Breast epithelium (tissue), 4 donors: ENCODE measurements around the gene GCSAM. TPM values are rescaled to one million over a fixed set of nuclear protein-coding genes. Genes with fewer than 3 reads are reported as not detected.

ENCODE experiments used
- DNase-seq, 2 donors: peaks; one replicate each; pipeline ENCODE4 v3.0.0-alpha.2; 2019; ENCODE audit warnings: low spot score in 2 of 2
- H3K27ac ChIP-seq, 2 donors: fragments of 200-600 bp; sonication (generic) in 1 of 2; one replicate each; pipeline ENCODE4 v1.5.1; 2016 to 2019; ENCODE audit warnings: mild to moderate bottlenecking in 1 of 2
- H3K27me3 ChIP-seq, 2 donors: fragments of 200-600 bp; sonication (generic) in 1 of 2; one replicate each; pipeline versions ENCODE4 v1.5.1 to v1.6.0; 2017 to 2019; ENCODE audit warnings: control low read depth in 1 of 2, mild to moderate bottlenecking in 1 of 2
- H3K36me3 ChIP-seq: fragments of 200-600 bp; one replicate; pipeline ENCODE4 v1.5.1; 2019
- H3K4me1 ChIP-seq, 2 donors: fragments of 200-600 bp; sonication (generic); one replicate each; pipeline ENCODE4 v1.5.1; 2016 to 2019; ENCODE audit warnings: control low read depth in 1 of 2
- H3K4me3 ChIP-seq, 3 donors: fragments of 200-600 bp; sonication (generic); 1 replicate in 2 of 3; 2 replicates in 1 of 3; pipeline ENCODE4 v1.5.1; 2016 to 2019; ENCODE audit warnings: mild to moderate bottlenecking in 3 of 3, moderate library complexity in 2 of 3
- H3K9me3 ChIP-seq, 2 donors: fragments of 200-600 bp; sonication (generic) in 1 of 2; one replicate each; pipeline ENCODE4 v1.5.1; 2016 to 2019; ENCODE audit warnings: control low read depth in 1 of 2
- POLR2A ChIP-seq: fragments of 450-650 bp; IDR thresholded peaks from one replicate; pipeline ENCODE4 v1.6.1; 2016; ENCODE audit warnings: antibody characterized with exemption, mild to moderate bottlenecking, moderate library complexity
- POLR2AphosphoS5 ChIP-seq, 3 donors: sonication (generic); formaldehyde crosslinking; IDR thresholded peaks; one replicate each; pipeline ENCODE4 v1.6.1; 2017; ENCODE audit warnings: antibody characterized with exemption in 3 of 3
- intact Hi-C: fragments of 100-400 bp; cut with DNase I; formaldehyde crosslinking; loops from one replicate; pipeline ENCODE4 v1.15.1; 2023; ENCODE audit warnings: low total_unique reads
- total RNA-seq, 3 donors: library from RNA; depleted of rRNA; stranded (reverse); fragments of >200 nt; gene quantifications; one replicate each; pipeline ENCODE4 v1.1.0, GENCODE V29; 2016
- TF ChIP-seq, protein P1 (sequence below), 3 donors: fragments of 450-650 bp; IDR thresholded peaks; one replicate each; pipeline ENCODE4 v1.5.1; 2016 to 2017; ENCODE audit warnings: antibody characterized with exemption in 3 of 3, mild to moderate bottlenecking in 3 of 3, moderate library complexity in 3 of 3

Gene GCSAM
- total RNA-seq, 3 donors from 2014 or later, result 0.16 to 1.5 (median 0.66) TPM

DNA sequence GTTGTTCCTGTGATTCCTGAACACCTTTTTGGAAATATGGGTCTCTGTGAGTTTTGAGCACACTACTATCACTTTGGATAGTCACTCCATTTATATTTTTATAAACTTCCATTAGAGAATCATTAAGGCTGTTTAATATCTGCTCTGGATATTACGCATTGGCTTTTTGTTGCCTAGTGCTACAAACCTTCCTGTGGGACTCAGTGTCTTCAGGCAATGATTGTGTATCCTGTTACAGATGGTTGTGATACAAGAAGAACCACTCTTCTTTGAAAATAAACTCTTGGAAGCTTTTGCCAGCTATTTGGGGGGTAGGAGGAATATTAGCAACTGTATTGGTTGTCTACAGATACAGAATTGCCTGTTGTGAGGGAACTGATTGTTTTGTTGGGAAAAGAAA, 15.6 kb downstream of the GCSAM start:
- Histone ChIP-seq H3K27me3 (no peaks in the 10 kb centered on the region), H3K4me1 (no peaks in the 10 kb centered on the region), H3K9me3 (no peaks in the 10 kb centered on the region), H3K36me3 (no peaks in the 10 kb centered on the region), H3K27ac (no peak overlapping the region), H3K4me3 (no peak overlapping the region)
- intact Hi-C loops, result no loop called here
- TF ChIP-seq, protein P1, sequence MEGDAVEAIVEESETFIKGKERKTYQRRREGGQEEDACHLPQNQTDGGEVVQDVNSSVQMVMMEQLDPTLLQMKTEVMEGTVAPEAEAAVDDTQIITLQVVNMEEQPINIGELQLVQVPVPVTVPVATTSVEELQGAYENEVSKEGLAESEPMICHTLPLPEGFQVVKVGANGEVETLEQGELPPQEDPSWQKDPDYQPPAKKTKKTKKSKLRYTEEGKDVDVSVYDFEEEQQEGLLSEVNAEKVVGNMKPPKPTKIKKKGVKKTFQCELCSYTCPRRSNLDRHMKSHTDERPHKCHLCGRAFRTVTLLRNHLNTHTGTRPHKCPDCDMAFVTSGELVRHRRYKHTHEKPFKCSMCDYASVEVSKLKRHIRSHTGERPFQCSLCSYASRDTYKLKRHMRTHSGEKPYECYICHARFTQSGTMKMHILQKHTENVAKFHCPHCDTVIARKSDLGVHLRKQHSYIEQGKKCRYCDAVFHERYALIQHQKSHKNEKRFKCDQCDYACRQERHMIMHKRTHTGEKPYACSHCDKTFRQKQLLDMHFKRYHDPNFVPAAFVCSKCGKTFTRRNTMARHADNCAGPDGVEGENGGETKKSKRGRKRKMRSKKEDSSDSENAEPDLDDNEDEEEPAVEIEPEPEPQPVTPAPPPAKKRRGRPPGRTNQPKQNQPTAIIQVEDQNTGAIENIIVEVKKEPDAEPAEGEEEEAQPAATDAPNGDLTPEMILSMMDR (IDR thresholded peaks at IDR 0.05), result no peak
- TF ChIP-seq POLR2AphosphoS5 (IDR thresholded peaks at IDR 0.05), result no peak
- TF ChIP-seq POLR2A, result no peak
- no peak for DNase-seq

DNA sequence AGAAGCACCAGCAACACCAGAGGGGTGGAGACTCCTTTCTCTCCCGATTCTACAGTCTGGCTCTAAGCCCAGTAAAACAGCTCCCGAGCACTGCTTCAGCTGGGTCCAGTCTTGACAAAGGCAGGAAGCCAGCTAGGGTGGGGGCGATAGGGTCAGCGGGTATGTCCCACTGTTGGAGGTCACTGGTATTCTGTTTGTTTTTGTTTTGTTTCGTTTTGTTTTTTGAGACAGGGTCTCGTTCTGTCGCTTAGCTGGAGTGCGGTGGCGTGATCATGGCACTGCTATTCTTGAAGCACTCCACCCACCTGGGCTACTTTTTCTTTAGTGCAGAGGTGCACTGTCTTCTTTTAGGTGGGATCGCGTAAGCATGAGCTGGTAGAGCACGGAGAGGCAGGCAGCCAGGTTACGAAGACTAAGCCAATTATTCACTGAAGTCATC, 16.3 kb downstream of the GCSAM start:
- H3K27ac ChIP-seq, result no peak overlapping the region

DNA sequence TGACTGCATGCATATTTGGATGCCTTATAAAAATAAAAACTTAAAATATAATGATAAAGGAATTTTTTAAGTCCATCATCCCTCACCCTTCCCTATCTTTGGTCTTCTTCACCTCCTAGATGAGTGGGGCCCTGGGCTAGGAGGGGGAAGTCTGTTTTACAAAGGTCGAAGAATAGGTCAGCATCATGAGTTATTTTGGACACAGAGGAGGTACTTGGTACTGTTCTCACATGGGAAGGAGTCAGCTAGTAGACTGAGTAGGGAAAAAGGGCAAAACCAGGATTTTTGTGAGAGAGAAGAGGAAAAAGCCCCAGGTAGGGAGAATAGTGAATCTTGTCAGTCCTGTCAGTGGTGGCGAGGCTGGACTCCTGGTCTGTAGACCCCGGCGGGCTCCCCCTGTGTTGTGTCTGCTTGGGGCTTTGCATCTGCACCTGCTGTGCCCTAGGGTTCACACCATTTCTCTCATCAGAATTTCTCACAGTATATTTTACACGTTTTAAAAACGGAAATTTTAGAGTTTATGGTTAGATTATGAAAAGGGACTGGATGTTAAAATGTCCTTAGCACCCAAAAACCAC, 17.2 kb downstream of the GCSAM start:
- Histone ChIP-seq H3K27me3 (no peaks in the 10 kb centered on the region), H3K4me3 (no peak overlapping the region), H3K9me3 (no peaks in the 10 kb centered on the region), H3K27ac (no peak overlapping the region), H3K4me1 (no peaks in the 10 kb centered on the region), H3K36me3 (no peaks in the 10 kb centered on the region)
- no peak for DNase-seq
- intact Hi-C loops, result no loop called here
- TF ChIP-seq POLR2AphosphoS5 (IDR thresholded peaks at IDR 0.05) (no peak), POLR2A (no peak)
- TF ChIP-seq, protein P1 (IDR thresholded peaks at IDR 0.05), result no peak

More for the DNA sequence above, 16.3 kb downstream of the GCSAM start:
- TF ChIP-seq POLR2A (no peak), POLR2AphosphoS5 (IDR thresholded peaks at IDR 0.05) (no peak)
- TF ChIP-seq, protein P1 (IDR thresholded peaks at IDR 0.05), result no peak
- H3K4me3 ChIP-seq, result peak overlapping the region; percentile 7 to 31 (median 25)
- no peak for DNase-seq
- H3K9me3 ChIP-seq, result no peaks in the 10 kb centered on the region
- no peaks in the 10 kb centered on the region for H3K36me3 ChIP-seq
- H3K27me3 ChIP-seq, result no peaks in the 10 kb centered on the region
- H3K4me1 ChIP-seq, result no peaks in the 10 kb centered on the region
- intact Hi-C loops, result no loop called here

DNA sequence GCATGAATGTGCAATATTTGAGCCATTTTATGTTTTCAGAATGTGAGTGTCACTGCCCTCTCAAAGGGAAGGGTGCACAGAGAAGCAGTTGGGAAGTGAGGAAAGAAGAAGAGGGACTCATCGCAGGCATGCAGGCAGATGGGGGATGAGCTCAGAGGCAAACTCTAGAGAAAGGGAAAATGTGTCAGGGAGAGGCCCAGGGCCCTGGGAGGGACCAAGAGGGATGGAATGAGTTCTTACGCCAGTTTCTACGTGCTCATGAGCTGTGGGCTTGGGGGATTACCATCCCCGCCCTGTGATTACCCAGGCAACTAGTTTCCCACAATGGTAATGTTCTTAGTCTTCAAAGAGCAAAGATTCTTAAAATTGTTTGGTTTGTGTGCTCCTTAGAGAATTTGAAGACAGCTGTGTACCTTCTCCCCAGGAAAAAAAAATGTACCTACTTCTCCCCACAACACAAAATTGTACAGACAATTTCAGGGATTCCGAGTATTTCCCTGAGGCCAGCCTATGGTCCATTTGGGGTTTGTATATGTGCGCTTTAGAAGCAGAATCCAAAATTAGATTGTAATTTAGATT, 17.8 kb downstream of the GCSAM start:
- no peak for DNase-seq
- Histone ChIP-seq H3K27ac (no peak overlapping the region), H3K9me3 (no peaks in the 10 kb centered on the region), H3K4me1 (no peaks in the 10 kb centered on the region), H3K27me3 (no peaks in the 10 kb centered on the region), H3K4me3 (no peak overlapping the region), H3K36me3 (no peaks in the 10 kb centered on the region)
- intact Hi-C loops, result no loop called here
- TF ChIP-seq POLR2AphosphoS5 (IDR thresholded peaks at IDR 0.05), result no peak
- no peak for TF ChIP-seq POLR2A
- TF ChIP-seq, protein P1 (IDR thresholded peaks at IDR 0.05), result no peak

DNA sequence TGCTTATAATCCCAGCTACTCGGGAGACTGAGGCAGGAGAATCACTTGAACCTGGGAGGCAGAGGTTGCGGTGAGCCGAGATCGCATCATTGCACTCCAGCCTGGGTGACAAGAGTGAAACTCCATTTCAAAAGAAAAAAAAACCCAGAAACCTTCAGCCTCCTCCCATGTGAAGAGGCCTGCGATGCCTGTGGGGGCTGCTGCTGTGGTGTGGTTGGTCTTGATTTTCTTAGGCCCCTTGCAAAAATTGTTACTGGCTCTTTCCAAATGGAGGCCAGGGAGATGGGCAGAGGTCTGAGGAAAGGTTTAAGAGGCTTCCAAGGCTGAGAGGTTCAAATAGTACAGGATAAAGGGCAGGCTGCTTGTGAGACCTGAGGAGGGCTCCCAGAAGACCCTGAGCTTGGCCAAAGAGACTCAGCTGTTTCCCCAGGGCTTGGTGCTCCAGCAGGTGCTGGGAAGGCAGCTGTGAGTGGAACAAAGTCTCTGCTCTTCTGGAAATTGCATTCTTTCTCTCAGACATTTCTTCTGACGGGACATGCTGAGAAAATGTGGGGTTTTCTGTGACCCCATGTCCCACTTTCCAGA, 18.4 kb downstream of the GCSAM start:
- DNase-seq, result no peak
- H3K27ac ChIP-seq, result no peak overlapping the region
- no peak overlapping the region for H3K4me3 ChIP-seq
- TF ChIP-seq, protein P1 (IDR thresholded peaks at IDR 0.05), result no peak
- TF ChIP-seq POLR2A, result no peak
- TF ChIP-seq POLR2AphosphoS5 (IDR thresholded peaks at IDR 0.05), result no peak
- intact Hi-C loops, result no loop called here
- no peaks in the 10 kb centered on the region for H3K36me3 ChIP-seq
- H3K4me1 ChIP-seq, result no peaks in the 10 kb centered on the region
- H3K9me3 ChIP-seq, result no peaks in the 10 kb centered on the region
- H3K27me3 ChIP-seq, result no peaks in the 10 kb centered on the region
